Measurements from ENCODE around the gene PALMD.

The PALMD gene

DNA sequence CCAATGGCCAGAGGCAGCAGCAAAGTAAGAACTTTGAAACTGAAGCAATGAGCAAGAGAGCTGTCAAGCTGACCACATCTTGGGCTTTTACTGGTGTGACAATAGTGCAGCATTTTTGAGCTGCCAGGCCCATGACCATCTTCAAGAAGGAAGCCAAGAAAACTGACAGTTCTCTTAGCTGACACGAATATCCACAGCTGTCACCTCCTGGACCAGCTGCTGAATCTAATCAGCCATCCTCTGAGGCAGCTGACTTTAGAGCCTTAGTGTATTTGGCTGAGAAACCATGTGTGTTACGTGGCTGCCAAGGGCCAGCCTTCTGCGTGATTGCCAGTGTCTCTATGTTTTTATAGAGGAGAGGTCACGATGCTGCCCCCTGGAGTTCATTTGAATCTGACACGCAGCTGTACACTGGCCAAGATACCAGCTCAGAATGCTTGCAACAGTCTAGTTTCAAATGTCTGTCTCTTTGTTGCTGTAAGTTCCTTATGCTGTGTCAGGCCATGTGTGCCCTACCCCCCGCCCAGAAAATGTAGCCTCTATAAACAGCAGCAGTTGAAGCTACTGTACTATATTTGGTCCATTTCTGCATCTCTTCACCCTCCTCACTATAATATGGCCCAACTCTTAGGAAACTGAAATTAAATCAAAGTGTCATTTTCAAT is 39.7 kb downstream of the PALMD start:
- TF ChIP-seq, protein P1, sequence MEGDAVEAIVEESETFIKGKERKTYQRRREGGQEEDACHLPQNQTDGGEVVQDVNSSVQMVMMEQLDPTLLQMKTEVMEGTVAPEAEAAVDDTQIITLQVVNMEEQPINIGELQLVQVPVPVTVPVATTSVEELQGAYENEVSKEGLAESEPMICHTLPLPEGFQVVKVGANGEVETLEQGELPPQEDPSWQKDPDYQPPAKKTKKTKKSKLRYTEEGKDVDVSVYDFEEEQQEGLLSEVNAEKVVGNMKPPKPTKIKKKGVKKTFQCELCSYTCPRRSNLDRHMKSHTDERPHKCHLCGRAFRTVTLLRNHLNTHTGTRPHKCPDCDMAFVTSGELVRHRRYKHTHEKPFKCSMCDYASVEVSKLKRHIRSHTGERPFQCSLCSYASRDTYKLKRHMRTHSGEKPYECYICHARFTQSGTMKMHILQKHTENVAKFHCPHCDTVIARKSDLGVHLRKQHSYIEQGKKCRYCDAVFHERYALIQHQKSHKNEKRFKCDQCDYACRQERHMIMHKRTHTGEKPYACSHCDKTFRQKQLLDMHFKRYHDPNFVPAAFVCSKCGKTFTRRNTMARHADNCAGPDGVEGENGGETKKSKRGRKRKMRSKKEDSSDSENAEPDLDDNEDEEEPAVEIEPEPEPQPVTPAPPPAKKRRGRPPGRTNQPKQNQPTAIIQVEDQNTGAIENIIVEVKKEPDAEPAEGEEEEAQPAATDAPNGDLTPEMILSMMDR (IDR thresholded peaks at IDR 0.05; ENCODE audit: low read depth, low read length, missing control alignments) = peak; percentile 70
- H3K27me3 ChIP-seq (replicated peaks) = no peaks in the 10 kb centered on the region
- in situ Hi-C loops (cut with HindIII; ENCODE audit: low pct_ligation_motif_present, low sequenced_read_pairs) = no loop called here
- DNase-seq = peak; percentile 90
- H3K4me3 ChIP-seq (ENCODE audit: low read depth, low read length) = no peak overlapping the region
- peak overlapping the region; percentile 57 for H3K27ac ChIP-seq
- H3K36me3 ChIP-seq (replicated peaks) = no peaks in the 10 kb centered on the region

DNA sequence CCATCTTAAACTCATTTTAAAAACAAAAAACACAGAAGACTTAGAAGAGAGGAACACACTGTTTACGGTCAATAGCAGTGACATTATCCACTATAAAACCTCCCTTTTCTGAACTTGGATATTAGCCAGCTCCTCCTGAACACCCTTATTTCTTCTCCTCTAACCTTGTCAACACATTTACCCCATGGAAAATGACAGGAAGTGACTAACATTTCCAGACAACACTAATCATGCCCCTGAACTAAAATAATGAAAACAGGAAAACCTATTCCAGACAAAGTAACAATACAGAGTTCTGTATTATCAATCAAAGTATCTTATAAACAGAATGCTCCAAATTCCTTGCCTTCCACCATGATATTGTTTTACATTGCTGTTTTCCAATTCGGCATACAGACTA is 45.3 kb downstream of the PALMD start:
- in situ Hi-C loops (cut with HindIII; ENCODE audit: low pct_ligation_motif_present, low sequenced_read_pairs) = no loop called here
- Histone ChIP-seq H3K4me3 (ENCODE audit: low read depth, low read length) (no peak overlapping the region), H3K27ac (no peak overlapping the region), H3K36me3 (replicated peaks) (no peaks in the 10 kb centered on the region), H3K27me3 (replicated peaks) (no peaks in the 10 kb centered on the region)
- TF ChIP-seq, protein P1 (IDR thresholded peaks at IDR 0.05; ENCODE audit: low read depth, low read length, missing control alignments) = no peak
- no peak for DNase-seq

DNA sequence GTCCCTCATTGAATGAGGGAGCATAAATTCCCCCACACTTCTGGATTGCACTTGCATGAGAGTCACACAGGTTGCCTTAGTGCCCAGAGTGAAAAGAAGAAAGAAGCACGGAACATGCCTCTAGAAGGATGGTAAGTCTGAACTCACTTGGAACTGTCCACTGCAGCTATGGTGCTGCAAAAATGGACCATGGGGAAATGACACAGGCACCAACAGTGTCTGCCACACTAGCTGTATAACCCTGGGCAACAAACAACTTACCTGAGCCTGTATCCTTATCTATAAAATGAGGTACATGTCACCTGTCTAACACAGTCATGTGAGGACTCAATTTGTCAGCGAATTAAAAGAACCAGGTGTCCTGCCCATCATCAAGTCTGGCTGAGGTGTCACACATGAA is 50.7 kb downstream of the PALMD start:
- DNase-seq = no peak
- Histone ChIP-seq H3K27ac (no peak overlapping the region), H3K27me3 (replicated peaks) (no peaks in the 10 kb centered on the region), H3K4me3 (ENCODE audit: low read depth, low read length) (no peak overlapping the region), H3K36me3 (replicated peaks) (no peaks in the 10 kb centered on the region)
- TF ChIP-seq, protein P1 (IDR thresholded peaks at IDR 0.05; ENCODE audit: low read depth, low read length, missing control alignments) = no peak
- in situ Hi-C loops (cut with HindIII; ENCODE audit: low pct_ligation_motif_present, low sequenced_read_pairs) = no loop called here

DNA sequence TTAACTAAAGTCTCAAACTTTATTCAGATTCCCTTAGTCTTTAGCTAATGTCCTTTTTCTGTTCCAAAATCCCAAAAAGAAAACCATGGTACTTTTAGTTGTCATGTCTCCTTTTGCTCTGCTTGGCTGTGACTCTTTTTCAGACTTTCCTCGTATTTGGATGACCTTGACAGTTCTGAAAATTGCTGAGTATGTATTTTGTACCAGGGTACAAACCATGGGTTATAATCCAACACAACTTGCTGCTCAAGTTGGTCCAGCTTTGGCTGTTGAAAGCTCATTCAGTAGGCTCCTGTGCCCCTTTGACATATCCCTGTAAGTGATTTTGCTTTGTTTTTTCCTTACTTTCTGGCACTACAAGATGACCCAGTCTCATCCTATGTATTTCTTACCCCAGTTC is 51.7 kb downstream of the PALMD start:
- H3K27me3 ChIP-seq (replicated peaks) = no peaks in the 10 kb centered on the region
- TF ChIP-seq, protein P1 (IDR thresholded peaks at IDR 0.05; ENCODE audit: low read depth, low read length, missing control alignments) = no peak
- no peak overlapping the region for H3K27ac ChIP-seq
- in situ Hi-C loops (cut with HindIII; ENCODE audit: low pct_ligation_motif_present, low sequenced_read_pairs) = no loop called here
- H3K36me3 ChIP-seq (replicated peaks) = no peaks in the 10 kb centered on the region
- no peak for DNase-seq
- H3K4me3 ChIP-seq (ENCODE audit: low read depth, low read length) = no peak overlapping the region

DNA sequence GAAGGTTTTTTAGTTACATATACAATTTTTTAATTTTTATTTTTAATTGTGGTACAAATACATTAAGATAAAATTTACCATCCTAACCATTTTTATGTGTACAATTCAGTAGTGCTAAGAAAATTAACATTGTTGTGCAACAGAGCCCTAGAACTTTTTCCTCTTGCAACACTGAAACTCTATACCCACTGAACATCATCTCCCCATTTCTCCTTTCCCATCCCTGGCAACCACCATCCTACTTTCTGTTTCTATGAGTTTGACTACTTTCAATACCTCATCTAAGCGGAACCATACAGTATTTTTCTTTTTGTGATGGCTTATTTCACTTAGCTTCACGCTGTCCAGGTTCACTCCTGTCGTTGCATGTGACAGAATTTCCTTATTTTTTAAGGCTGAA is 54.1 kb downstream of the PALMD start:
- in situ Hi-C loops (cut with HindIII; ENCODE audit: low pct_ligation_motif_present, low sequenced_read_pairs) = no loop called here
- Histone ChIP-seq H3K27me3 (replicated peaks) (no peaks in the 10 kb centered on the region), H3K4me3 (ENCODE audit: low read depth, low read length) (no peak overlapping the region), H3K27ac (no peak overlapping the region), H3K36me3 (replicated peaks) (no peaks in the 10 kb centered on the region)
- DNase-seq = no peak
- TF ChIP-seq, protein P1 (IDR thresholded peaks at IDR 0.05; ENCODE audit: low read depth, low read length, missing control alignments) = no peak

DNA sequence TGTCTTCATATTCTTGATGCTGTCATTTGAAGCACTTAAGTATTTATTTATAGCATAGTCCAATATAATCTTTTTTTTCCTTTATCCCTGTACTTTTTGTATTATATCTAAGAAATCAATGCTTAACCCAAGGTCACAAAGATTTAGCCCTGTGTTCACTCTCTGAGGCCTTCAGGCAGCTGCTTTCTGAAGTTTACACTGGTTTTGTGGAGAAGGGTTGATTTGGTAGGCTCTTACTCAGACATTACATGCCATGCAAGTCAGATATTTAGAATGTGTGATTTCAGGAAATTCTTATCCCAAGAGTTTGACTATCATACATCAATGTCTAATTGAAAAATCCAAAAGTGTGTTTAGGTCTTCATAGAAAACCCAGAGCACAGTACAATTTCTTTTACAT is 56.3 kb downstream of the PALMD start:
- TF ChIP-seq, protein P1 (IDR thresholded peaks at IDR 0.05; ENCODE audit: low read depth, low read length, missing control alignments) = no peak
- Histone ChIP-seq H3K36me3 (replicated peaks) (no peaks in the 10 kb centered on the region), H3K27ac (no peak overlapping the region), H3K4me3 (ENCODE audit: low read depth, low read length) (no peak overlapping the region), H3K27me3 (replicated peaks) (no peaks in the 10 kb centered on the region)
- DNase-seq = no peak
- in situ Hi-C loops (cut with HindIII; ENCODE audit: low pct_ligation_motif_present, low sequenced_read_pairs) = no loop called here
